DMS153 (cell line): ENCODE data around the gene EIF4E3.

Experiments
- DNase-seq: peaks from one replicate; lab custom pipeline; 2025; lab: John Stamatoyannopoulos, UW

EIF4E3 gene

DNA sequence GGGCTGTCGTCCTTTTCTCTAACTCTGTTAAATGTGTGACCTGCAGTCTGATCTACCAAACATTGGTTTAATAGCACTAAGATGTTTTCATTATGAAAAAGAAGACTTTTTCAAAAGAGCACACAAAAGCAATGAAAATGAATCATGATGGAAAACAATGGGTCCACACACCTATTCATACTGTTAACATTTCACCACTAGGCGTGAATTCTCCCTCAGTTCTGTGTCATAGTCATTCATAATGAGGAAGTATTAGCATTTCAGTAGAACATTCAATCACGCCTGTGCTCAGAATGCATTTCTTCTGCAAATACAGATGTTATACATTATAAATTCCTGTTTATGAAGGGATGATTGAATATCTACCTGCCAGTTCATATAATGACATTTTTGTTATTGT, 35.9 kb downstream of the EIF4E3 start:
- no peak for DNase-seq

DNA sequence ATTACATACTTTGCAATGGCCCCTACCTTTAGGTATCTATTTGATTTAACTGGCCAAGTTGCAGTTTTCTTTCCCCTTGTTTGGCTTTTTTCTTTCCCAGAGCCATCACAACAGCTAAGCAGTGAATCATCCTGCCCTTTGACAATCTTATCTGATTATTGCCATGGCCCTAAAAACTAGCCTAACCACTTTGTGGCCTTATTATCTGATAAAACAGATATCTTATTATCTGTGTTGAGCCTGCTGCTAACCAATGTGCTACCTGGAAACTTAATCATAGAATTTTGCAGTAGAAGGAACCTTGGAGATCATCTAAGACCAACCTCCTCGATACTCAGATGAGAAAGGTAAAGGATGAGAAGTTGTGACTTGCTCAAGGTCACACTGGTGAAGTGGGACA, 37.1 kb downstream of the EIF4E3 start:
- DNase-seq: no peak

DNA sequence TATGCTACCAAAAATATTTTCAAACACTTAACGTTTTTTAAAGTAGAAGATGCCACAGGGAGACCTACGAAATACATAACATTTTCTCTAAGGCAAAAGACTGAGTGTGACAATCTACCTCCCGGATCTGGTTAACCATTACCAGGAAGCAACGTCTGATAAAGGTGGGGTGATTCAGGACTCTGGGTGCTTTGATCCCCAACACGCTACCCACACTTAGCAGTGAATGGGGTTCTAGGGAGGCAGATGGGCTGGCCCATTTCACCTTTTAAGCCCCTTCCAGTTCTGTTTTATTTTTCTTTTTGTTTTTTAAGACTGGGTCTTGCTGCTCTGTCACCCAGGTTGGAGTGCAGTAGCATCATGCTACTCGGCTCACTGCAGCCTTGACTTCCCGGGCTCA, 39.5 kb downstream of the EIF4E3 start:
- no peak for DNase-seq

DNA sequence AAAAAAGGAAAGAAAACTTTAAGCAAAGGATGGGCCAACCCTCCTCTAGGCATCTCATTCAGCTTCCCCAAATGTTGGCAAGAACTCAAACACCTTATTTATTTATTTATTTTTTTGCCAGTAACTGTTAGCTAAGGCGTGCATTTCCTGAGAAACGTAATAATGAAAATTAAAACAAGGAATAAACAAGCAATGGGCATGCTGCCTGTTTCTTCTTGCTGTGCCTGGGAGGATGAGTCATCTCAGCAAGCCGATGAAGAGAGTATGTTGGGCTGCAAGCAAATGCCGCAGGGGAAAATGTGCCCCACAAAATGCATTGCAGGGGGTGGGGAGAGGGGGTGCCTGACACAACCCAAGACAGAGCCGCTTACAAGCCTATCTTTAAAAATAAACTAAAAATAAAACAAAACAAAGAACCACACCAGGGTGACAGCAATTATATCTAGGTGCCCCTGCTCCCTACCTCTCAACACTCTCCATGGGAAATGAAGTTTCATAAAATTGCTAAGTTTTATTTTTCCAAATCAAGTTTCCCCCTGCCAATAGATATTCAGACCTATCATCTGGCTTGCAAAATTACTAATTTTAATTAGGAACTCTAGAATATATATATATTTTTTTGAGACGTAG, 40.3 kb downstream of the EIF4E3 start:
- no peak for DNase-seq

DNA sequence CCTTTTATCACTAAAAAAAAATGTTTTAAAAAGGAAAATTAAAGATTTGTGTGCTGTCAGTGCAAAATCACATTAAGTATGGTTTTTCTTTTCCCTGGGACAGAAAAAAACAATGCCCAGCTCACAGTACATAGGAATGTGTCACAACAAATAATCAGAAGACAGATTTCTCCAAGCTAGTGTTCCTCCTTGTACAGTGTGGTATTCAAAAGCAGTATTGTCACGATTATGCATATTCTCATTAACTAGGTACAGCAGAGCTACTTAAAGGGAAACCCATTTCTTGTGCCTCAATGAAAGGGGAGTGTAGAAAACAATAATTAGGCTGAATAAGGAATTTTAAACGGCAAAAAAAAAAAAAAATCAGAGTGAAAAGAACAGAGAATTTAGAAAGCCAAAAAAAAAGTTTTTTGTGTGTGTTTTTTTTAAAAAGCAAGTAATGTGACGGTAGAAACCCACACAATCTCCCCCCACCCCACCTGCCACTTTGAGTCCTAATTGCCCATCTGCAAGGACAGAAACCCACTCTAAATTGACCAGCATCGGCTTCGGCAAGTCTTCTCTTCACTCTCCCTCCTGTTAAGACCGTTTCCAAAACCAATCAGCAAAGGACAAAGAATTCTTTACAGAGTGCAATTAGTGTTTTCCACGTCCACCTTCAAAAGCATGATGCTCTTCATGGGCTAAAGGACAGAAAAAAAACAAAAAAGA, 41.0 kb downstream of the EIF4E3 start:
- no peak for DNase-seq

DNA sequence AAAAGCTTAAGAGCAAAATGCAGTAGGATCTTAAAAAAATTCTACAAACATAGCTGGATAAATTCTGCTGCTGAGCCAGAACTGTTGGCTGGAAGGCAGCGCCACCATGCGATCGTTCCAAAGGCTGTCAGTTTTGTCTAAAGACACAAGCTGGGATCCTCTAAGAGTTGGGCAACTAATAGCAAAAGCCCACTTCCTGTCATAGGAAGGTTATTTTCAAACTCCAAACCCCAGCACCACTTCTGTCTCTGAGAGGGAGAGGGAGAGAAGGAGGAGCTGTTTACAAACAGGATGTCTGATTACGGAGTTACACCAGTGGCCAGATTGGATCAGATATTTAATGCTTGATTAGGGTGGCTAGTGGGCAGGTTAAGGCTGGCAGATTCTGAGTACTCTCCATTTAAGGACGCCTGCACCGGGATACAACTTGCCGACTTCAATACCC, 44.0 kb downstream of the EIF4E3 start:
- no peak for DNase-seq

DNA sequence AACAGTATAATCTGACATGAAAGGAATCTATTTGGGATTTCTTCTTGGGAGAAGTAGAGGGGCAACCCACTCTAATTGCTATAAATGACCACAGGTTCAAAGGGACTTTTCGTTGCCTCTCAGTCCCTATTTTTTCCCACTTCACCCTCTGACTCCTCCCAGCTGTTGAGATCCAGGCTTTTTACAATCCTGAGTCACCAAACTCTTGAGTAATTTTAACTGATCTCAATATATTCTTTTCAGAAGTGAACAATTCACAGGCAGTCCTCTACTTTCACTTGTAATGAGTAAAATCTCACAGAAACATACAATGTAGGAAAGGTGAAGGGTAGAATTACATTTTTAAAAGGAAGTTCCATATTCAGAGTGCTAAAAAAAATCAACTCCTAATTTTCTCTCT, 44.6 kb downstream of the EIF4E3 start:
- DNase-seq: no peak

DNA sequence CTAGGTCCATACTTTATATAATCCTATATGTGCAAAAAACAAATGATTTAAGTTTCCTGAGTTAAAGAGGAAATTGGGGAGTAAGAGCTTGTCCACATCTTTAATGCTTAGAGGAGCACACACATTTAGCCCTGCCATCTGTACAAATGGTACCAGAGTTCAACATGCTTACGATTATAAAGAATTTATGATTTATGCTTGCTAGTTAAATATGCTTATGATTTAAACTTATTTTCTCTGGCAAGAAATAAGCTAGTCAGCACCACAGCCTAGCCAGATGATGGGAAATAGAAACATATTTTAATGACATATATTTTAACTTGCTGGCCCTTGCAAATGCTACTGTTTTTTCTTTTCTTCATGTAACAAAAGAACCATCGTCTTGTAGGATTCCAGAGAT, 48.3 kb downstream of the EIF4E3 start:
- DNase-seq: no peak

DNA sequence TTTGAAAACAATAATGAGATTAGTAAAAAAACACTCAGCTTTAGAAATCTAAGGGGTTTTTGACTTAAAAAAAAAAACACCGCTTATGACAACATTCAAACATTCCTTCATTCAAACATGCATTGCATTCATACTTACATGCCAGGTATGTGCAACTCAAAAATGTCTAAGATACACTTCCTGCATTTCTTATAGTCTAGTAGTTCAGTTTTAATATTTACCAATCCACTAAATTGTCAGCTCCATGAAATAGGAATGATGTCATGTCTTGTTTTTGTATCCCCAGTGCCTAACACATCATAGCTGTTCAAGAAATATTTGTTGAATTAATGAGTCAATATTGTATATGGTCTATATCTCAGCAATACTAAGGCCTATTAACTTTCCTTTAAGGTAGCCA, 51.7 kb downstream of the EIF4E3 start:
- DNase-seq: no peak

DNA sequence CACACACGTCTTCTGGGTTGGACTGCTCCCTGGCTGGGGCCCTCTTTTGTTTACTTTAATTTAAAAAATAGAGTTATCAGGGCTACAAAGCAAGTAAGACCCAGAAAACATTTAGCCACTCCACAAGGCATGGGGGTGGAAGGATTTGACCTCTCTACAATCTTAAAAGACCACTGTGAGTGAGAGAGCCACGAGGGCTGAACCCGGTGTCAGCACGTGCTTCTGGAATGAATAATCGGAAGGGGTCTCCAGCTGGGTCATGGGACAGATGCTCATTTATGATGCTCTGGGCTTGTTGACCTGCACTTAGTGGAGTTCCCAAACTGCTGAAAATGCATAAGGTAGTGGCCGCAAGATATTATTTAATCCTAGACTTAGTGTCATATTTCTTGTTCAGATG, 52.4 kb downstream of the EIF4E3 start:
- no peak for DNase-seq

DNA sequence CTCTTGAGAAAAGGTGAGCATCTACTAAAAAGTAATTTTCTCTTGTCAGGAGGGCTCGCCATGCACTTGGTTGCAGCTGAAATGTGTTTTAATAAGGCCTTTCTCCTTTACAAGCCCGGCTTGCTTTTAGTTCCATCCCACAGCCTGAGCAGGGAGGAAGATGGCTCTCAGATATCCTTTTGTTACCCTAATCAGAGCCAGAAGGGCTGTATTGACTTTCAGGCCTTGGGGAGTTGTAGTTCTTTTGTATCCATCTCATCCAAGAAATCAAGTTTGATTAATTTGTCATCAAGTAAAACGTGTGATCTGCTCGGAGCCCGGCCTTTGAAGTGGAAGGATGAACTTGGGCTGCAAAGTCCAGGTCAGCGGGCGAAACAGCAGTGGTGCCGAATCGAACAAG, 52.9 kb downstream of the EIF4E3 start:
- no peak for DNase-seq

DNA sequence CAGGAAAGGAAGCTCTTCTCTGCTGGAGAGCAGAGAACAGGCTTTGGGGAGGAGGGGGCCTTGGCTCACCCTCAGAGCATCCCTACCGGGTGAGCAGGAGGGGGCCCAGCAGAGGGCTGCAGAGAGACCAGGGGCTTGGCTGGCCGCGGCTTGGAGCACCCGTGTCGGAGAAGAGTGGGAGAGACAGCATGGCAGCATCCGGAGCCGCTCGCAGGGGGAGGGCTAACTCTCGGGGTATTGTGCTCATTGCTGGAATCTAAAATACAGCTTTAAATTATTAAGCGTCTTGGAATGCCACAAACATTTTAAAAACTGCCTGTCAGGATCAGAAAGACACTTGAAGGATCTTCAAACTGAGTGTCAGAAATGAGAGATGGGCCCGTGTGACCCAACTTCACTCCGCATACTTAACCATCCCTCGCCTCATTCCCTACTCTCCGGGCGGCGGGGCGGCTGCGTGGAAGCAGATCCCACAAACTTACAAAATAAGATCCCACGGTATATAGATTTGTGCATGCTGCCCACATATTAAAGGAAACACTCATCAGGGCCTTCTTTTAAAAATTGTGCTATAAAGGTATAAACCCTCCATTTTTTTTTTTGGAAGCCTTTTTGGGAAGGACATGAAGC, 53.9 kb downstream of the EIF4E3 start:
- no peak for DNase-seq

DNA sequence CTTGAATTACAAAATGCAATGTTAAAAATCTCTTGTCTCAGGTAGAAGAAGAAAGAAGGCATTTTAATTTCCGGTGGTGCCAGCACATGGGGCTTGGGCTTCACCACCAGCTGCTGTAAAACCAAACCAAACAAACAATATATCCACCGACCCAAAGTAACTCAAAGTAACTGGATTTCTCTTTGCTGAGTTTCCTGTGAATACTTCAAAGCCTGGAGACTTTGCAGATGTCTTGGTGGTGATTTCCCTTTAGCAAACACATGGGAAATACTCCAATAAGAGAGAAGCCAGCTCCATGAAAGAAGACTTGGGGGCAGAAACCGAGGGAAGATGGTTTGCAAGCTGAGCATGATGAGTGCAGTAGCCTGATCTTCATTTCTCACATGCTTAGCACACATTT, 62.6 kb downstream of the EIF4E3 start:
- DNase-seq: no peak

DNA sequence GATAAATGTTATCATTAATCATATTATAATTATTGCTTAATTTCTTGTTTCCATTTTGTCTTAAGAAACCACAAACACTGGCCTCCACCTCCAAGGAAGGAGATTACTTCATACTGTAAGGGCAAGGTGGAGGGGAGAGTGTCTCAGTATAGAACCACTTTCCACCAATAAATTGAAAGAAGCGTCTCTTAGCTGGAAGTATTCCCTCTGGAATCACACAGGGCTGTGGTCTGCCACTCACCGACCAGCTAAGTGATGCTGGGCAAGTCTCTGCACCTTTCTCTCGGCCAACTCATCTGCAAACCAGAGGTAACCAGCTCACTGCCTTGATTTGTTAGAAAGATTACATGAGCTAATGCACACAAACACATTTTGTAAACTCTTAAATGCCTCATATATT, 63.1 kb downstream of the EIF4E3 start:
- DNase-seq: no peak

DNA sequence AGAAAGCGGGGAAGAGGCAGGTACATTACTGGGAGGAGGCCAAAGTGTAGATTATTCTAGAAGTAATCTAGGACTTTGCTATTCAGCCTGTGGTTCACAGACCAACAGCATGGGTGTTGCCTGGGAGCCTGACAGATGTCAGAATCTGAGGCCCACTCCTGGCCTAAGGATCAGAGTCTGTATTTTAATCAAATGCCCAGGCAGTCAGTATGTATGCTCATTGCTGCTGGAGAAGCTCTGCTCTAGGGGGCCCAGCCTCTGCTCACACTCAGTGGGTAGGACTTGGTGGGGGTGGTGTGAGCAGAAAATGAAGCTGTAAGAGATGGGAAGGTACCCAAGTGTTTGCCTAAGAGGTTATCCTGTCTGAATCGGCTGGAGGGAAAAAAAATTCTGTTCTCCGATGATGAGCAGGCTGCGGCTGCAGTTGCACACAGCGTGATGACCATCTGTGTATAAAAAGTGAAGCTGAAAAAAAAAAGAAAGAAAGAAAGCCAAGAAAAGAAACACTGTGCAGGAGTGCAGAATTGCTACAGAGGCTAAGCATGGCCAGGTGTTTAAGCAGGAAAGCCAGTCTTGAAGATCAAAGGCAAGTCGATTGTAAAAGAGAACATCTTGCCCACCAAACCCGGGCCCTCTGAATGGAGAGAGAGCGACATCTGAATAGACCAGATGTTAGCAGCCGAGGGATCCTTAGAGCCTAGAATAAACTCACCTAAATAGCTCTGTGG, 65.2 kb downstream of the EIF4E3 start:
- DNase-seq: no peak

DNA sequence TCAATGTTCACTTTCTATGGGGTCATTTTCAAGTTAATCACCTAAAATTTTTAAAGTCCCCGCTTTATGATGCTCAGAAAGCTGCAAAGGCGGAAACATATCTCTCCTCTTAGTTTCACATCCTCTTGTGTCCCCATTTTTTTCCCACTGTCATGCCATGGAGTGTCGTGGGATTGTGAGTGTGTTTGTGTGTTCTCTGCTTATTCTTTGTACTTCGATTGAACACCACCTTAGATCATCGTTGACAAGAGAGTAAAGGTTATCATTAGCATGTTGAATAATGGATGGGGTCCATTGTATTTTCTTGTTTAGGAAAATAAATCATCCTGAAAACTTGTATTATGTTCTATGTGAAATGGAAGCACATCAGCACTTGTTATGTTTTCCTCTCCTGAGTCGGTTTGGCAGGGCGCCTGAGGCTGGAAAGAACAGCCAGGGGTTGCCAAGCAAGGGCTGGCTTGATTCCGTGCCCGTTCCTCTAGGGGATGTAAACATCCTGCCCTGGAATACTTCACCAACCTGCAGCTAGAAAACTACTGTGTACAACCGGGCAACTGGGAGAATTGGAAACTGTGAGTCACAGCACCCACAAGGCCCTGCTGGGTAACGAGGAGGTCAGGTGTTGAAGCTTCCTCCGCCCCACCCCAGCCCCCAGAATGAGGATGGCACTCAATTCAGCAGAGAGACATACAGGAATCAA, 67.2 kb downstream of the EIF4E3 start:
- peak; percentile 91 for DNase-seq

DNA sequence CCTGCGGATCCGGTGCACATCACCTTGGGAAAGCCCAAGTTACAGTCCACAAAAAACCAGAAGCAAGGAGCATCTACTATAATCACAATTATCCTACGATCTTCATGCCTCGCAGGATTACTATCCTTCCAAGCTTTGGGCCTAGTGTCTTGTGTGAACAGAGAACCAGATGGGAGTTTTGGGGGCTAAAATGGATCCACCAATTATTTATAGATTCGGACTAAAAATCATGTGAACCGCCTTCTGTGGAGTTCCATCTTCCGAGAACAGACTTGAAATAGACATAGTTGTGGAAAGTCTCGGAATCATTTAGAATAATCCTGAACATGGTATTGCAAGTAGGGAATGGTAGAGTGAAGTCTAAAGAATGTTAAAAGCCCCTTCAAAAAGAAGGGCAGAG, 70.1 kb downstream of the EIF4E3 start:
- DNase-seq: no peak

DNA sequence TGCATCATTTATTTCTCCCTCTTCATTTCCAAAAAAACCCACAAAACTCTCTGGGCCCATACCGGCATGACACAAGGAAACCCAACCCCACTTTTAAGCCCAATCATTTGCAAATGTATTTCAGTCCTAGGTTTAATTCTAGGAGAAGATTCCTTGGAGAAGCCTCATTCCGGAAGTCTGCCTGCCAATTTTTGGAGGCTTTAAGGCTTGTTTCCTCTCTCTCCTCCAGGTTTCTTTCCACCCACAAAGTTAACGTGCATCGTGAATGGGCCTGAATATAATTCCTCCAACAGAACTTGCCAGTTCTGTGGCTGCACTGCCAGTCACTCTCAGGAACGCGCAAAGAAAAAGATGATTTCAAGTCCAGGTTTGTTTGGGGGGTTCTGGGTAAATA, 71.8 kb downstream of the EIF4E3 start:
- no peak for DNase-seq

DNA sequence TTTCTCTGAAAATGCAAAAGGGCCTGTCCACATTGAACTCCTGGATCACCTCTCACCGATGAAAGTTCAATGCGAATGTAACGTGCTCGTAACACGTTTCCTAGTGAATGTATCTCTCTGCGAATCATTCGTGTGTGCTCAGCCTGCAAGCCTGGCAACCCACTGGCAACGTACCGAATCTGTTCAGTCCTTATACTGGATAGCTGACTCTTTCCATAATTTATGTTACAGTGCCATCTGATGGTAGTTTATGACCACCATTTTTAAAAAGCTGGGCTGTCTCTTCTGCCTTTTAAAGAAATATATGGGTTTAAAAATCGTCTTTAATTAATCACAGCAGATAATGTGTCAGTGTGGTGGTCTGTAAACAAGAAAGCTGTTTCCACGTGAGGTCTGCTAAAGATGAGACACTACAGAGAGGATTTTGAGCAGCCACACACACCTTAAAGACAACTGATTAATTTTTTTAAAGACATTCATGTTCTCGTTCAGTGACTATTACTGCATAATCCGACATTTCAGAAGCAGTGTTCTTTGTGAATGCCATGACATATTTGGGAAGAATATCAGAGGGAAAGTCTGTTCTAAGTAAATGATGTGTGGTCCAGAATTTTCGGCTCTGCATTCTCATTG, 72.3 kb downstream of the EIF4E3 start:
- peak; percentile 31 for DNase-seq

DNA sequence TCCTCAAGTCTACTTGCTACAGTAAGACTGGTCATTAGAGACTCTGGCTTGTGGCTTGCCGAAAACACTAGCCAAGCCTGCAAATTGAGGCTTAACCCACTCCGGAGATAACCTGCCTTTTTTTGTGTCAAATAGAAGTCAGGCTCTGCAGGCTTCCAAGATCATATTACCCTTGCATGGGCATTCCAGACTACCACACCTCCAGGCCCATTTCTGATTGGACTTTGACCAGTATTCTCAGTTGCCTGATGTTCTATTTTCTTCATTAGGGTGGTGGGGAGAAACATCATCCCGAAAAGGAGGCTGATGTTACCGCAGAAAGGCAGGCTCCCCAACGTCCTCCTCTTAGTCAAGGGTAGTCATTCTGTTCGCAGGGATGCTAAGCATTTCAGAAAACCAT, 73.6 kb downstream of the EIF4E3 start:
- no peak for DNase-seq

DNA sequence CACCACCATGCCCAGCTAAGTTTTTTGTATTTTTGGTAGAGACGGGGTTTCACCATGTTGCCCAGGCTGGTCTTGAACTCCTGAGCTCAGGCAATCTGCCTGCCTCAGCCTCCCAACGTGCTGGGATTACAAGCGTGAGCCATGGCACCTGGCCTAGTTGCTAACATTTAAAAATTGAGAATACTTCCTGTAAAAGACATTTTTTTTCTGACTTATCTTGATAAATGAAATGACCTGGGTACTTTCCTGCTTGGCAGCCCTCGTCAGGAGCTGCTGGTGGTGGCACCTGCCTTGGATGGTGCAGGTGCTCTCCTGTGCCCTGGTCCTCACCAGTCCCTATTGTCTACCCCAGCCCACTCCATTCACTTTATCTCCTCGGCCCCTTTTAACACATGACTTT, 74.8 kb downstream of the EIF4E3 start:
- DNase-seq: no peak

DNA sequence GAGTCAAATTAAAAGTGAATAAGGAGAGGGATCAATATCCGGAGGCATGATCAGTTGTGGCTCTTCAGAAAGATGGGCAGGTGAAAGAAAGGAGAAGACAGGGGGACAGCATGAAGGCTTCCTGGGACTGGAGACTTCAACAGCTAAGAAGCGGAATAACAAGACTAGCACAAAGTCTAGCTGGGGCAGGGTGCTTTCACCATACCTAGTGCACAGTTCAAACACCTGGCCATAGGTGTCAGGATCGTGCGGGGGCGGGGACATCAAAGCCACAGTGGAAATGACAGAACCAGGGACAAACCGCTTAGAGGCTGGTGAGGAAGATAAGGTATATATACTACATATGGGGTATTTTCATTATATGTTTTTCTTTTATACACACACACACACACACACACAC, 75.4 kb downstream of the EIF4E3 start:
- DNase-seq: no peak
